Endothelial cell of umbilical vein (primary cell): ENCODE measurements around the gene LSP1. TPM values are rescaled to one million over a fixed set of nuclear protein-coding genes. Genes with fewer than 3 reads are reported as not detected.

Experiments used
- BruUV-seq: library from RNA; stranded (reverse); fragments of 400-500 nt; replicated peaks from 2 replicates; lab custom pipeline; 2021; lab: Mats Ljungman, UMichigan
- CTCF ChIA-PET: fragments of 300-600, 350-600 bp; sonication (Branson Sonifier 250); formaldehyde crosslinking; loops from one replicate; lab custom pipeline; 2021; ENCODE audit warnings: antibody characterized with exemption, inconsistent platforms; lab: Charles Lee
- POLR2A ChIA-PET: fragments of 300-600, 350-600 bp; sonication (Branson Sonifier 250); formaldehyde crosslinking; loops from one replicate; lab custom pipeline; 2021; ENCODE audit warnings: antibody characterized with exemption, inconsistent platforms; lab: Charles Lee
- DNase-seq: peaks from one replicate; pipeline ENCODE4 v3.0.0-alpha.2; 2011; ENCODE audit warnings: low read depth, low spot score
- FAIRE-seq: peaks from 2 replicates; lab custom pipeline; 2011; peaks lifted over from hg19 to GRCh38; lab: Jason Lieb, UNC
- H2AFZ ChIP-seq: 2 replicates; pipeline ENCODE4 v1.6.0; 2012; ENCODE audit warnings: low read depth, low read length, control low read depth, inconsistent platforms
- H3K27ac ChIP-seq: 2 replicates; pipeline ENCODE4 v1.5.1; 2011; ENCODE audit warnings: low read depth, mild to moderate bottlenecking, control low read depth, low read length, moderate library complexity; ENCODE audit not compliant: insufficient read depth
- H3K27me3 ChIP-seq, 2 experiments: 2 replicates each; pipeline versions ENCODE4 v1.6.0 to v1.6.1; 2011; ENCODE audit warnings: low read length in 2 of 2, mixed read lengths in 1 of 2; ENCODE audit not compliant: control insufficient read depth in 2 of 2, insufficient read depth in 2 of 2
- H3K36me3 ChIP-seq, 2 experiments: 2 replicates in 1 of 2; 3 replicates in 1 of 2; pipeline ENCODE4 v1.5.1; 2011; ENCODE audit warnings: low read length in 2 of 2, mild to moderate bottlenecking in 1 of 2, moderate library complexity in 1 of 2; ENCODE audit not compliant: control insufficient read depth in 2 of 2, insufficient read depth in 2 of 2; ENCODE audit errors: extremely low read depth in 1 of 2
- H3K4me1 ChIP-seq: 3 replicates; pipeline ENCODE4 v1.5.1; 2011; ENCODE audit warnings: mild to moderate bottlenecking, low read length; ENCODE audit not compliant: control insufficient read depth, insufficient read depth; ENCODE audit errors: extremely low read depth
- H3K4me2 ChIP-seq: 2 replicates; pipeline ENCODE4 v1.6.1; 2011; ENCODE audit warnings: low read length, control low read depth, mixed read lengths; ENCODE audit not compliant: insufficient read depth
- H3K4me3 ChIP-seq, 3 experiments: fragments of 200-600 bp in 1 of 3; sonication (generic), shearing (Covaris generic) in 1 of 3; replicated peaks in 1 of 3; 2 replicates each; pipeline ENCODE4 v1.5.1; 2011 to 2016; ENCODE audit warnings: control low read depth in 3 of 3, low read length in 3 of 3, mild to moderate bottlenecking in 2 of 3, inconsistent platforms in 1 of 3, low read depth in 1 of 3, moderate library complexity in 1 of 3; ENCODE audit not compliant: insufficient read depth in 1 of 3
- H3K79me2 ChIP-seq: 2 replicates; pipeline ENCODE4 v1.6.0; 2012; ENCODE audit warnings: low read length, inconsistent platforms; ENCODE audit not compliant: control insufficient read depth, insufficient read depth
- H3K9ac ChIP-seq: replicated peaks from 2 replicates; pipeline ENCODE3; 2011; ENCODE audit warnings: low read length, control low read depth; ENCODE audit not compliant: insufficient read depth; ENCODE audit errors: extremely low read depth
- H3K9me1 ChIP-seq: replicated peaks from 3 replicates; pipeline ENCODE4 v1.6.0; 2011; ENCODE audit warnings: mild to moderate bottlenecking, low read length; ENCODE audit not compliant: control insufficient read depth, insufficient read depth; ENCODE audit errors: extremely low read depth
- H3K9me3 ChIP-seq: replicated peaks from 2 replicates; pipeline ENCODE4 v1.5.1; 2012; ENCODE audit warnings: low read length, inconsistent platforms; ENCODE audit not compliant: control insufficient read depth, insufficient read depth
- H4K20me1 ChIP-seq: replicated peaks from 2 replicates; pipeline ENCODE3; 2011; ENCODE audit warnings: mild to moderate bottlenecking, low read length; ENCODE audit not compliant: control insufficient read depth, insufficient read depth; ENCODE audit errors: extremely low read depth
- EZH2 ChIP-seq: IDR thresholded peaks from 2 replicates; pipeline ENCODE4 v1.6.1; 2012; ENCODE audit warnings: borderline replicate concordance, low read depth, mild to moderate bottlenecking, moderate library complexity, low read length, inconsistent platforms; ENCODE audit not compliant: severe bottlenecking
- FOS ChIP-seq: IDR thresholded peaks from 2 replicates; pipeline ENCODE4 v1.6.1; 2011; ENCODE audit warnings: mild to moderate bottlenecking, low read length, moderate library complexity, borderline replicate concordance; ENCODE audit not compliant: insufficient read depth
- GATA2 ChIP-seq: IDR thresholded peaks from 2 replicates; pipeline ENCODE4 v1.7.0; 2011; ENCODE audit warnings: low read depth, mild to moderate bottlenecking, moderate library complexity, mixed read lengths, low read length; ENCODE audit not compliant: insufficient read length, insufficient read depth
- JUN ChIP-seq: IDR thresholded peaks from 2 replicates; pipeline ENCODE4 v1.6.1; 2011; ENCODE audit warnings: borderline replicate concordance, low read depth; ENCODE audit not compliant: insufficient read length, insufficient read depth
- MYC ChIP-seq: IDR thresholded peaks from one replicate; pipeline ENCODE4 v1.6.1; 2011; ENCODE audit warnings: mild to moderate bottlenecking, low read depth, low read length
- POLR2A ChIP-seq: IDR thresholded peaks from 2 replicates; pipeline ENCODE4 v1.6.1; 2012; ENCODE audit warnings: low read depth, mild to moderate bottlenecking, control low read depth, low read length
- POLR2AphosphoS5 ChIP-seq: IDR thresholded peaks from 2 replicates; pipeline ENCODE4 v1.6.1; 2012; ENCODE audit warnings: low read depth, mild to moderate bottlenecking, control low read depth, low read length, moderate library complexity; ENCODE audit not compliant: insufficient read depth
- dilution Hi-C: fragments of 300-500 bp; cut with MboI; formaldehyde crosslinking; loops from one replicate; pipeline ENCODE4 v1.15.0; 2019; ENCODE audit warnings: low sequenced_read_pairs; ENCODE audit not compliant: extremely low pct_ligation_motif_present
- intact Hi-C: fragments of 100-400 bp; cut with micrococcal nuclease; formaldehyde crosslinking; loops from one replicate; pipeline ENCODE4 v1.10.0; 2022
- polyA plus RNA-seq, 4 experiments: library from polyadenylated mRNA; depleted of rRNA in 3 of 4; stranded (reverse) in 3 of 4; unstranded in 1 of 4; fragments of >200 nt; gene quantifications; 2 replicates each; pipeline versions ENCODE4 v1.2.1 to v1.2.3, GENCODE V29; 2011 to 2012; ENCODE audit warnings: missing spikeins in 1 of 4
- total RNA-seq: library from RNA; stranded (reverse); gene quantifications from 2 replicates; pipeline ENCODE4 v1.2.3, GENCODE V29; 2021
- TF ChIP-seq, protein P1 (sequence below): IDR thresholded peaks from 2 replicates; pipeline ENCODE4 v1.6.1; 2011; ENCODE audit not compliant: insufficient read depth, insufficient read length
- TF ChIP-seq, protein P2 (sequence below), 2 donors: IDR thresholded peaks; 1 replicate in 1 of 2; 2 replicates in 1 of 2; pipeline ENCODE4 v1.5.1; 2011; ENCODE audit warnings: low read length in 2 of 2, mild to moderate bottlenecking in 2 of 2, moderate library complexity in 2 of 2, control low read depth in 1 of 2, inconsistent platforms in 1 of 2, low read depth in 1 of 2; ENCODE audit not compliant: insufficient read depth in 1 of 2; ENCODE audit errors: extremely low read depth in 1 of 2

LSP1 gene
- total and polyA plus RNA-seq, 2 donors (not counting 3 experiments of a cell fraction or from before 2014, with no cell fraction given) = not detected

DNA sequence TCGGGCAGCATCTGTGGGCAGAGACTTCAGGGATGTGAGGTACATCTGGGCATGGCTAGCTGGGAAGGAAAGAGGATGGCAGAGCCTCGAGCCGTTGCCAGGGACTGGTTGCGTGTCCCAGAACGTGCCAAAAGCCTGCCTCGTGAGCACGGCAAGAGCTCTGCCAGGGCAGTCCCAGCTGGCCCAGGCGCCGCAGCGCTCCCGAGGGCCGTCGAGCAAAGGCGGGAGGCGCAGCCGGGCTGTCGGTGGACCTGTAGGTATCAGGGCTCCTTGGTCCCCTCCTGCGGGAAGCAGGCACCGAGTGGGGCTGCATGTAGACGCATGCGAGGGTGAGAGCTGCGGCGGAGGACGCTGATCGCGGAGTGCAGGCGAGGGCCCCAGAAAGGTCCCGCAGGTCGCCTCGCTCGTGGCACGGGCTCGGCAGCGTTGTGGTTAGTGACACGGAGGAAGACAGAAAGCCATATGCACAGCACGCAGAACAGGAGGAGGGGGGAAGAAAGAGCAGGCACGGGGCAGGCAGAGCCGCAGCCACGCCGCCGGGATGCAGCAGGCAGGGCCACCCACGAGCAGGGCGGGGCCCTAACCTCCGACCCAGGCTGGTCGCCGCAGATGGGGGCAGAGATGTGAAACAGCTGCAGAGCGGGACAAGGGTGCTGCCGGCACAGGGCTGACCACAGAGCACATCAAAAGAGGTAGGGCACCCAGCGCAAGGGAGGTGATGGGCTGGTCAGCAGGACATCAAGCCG, 18.0 kb downstream of the LSP1 start:
- DNase-seq = no peak
- no peak overlapping the region for H3K4me3 ChIP-seq
- no peaks in the 10 kb centered on the region for H3K9me1 ChIP-seq
- intact Hi-C loops = no loop called here
- no peaks in the 10 kb centered on the region for H3K9me3 ChIP-seq
- H3K27ac ChIP-seq = no peak overlapping the region
- peaks cover 0 to 3% of the 10 kb centered on the region in 2 experiments for H3K27me3 ChIP-seq
- H4K20me1 ChIP-seq = no peaks in the 10 kb centered on the region
- dilution Hi-C loops = no loop called here
- H3K4me1 ChIP-seq = no peaks in the 10 kb centered on the region
- no peaks in the 10 kb centered on the region for H3K36me3 ChIP-seq
- POLR2A ChIA-PET = no interaction called here
- no peak overlapping the region for H2AFZ ChIP-seq
- TF ChIP-seq MYC = no peak
- TF ChIP-seq FOS = no peak
- TF ChIP-seq, protein P1, sequence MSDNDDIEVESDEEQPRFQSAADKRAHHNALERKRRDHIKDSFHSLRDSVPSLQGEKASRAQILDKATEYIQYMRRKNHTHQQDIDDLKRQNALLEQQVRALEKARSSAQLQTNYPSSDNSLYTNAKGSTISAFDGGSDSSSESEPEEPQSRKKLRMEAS = no peak
- no peak for TF ChIP-seq JUN
- TF ChIP-seq GATA2 = no peak
- TF ChIP-seq EZH2 = no peak
- TF ChIP-seq POLR2A = no peak
- TF ChIP-seq, protein P2, sequence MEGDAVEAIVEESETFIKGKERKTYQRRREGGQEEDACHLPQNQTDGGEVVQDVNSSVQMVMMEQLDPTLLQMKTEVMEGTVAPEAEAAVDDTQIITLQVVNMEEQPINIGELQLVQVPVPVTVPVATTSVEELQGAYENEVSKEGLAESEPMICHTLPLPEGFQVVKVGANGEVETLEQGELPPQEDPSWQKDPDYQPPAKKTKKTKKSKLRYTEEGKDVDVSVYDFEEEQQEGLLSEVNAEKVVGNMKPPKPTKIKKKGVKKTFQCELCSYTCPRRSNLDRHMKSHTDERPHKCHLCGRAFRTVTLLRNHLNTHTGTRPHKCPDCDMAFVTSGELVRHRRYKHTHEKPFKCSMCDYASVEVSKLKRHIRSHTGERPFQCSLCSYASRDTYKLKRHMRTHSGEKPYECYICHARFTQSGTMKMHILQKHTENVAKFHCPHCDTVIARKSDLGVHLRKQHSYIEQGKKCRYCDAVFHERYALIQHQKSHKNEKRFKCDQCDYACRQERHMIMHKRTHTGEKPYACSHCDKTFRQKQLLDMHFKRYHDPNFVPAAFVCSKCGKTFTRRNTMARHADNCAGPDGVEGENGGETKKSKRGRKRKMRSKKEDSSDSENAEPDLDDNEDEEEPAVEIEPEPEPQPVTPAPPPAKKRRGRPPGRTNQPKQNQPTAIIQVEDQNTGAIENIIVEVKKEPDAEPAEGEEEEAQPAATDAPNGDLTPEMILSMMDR (IDR thresholded peaks at IDR 0.05; ENCODE audit: extremely low read depth in 1 of 2, insufficient read depth in 1 of 2, low read depth in 1 of 2, low read length in 2 of 2) = no peak
- TF ChIP-seq POLR2AphosphoS5 = no peak
- no peak overlapping the region for H3K9ac ChIP-seq
- CTCF ChIA-PET = interaction anchor here (1.1 to 3.2 kb wide), 4 partner anchors 12 to 280 kb away, joined by 3 to 11 read pairs (median 6); no protein-coding TSS in a partner anchor
- H3K4me2 ChIP-seq = no peak overlapping the region
- no peaks in the 10 kb centered on the region for H3K79me2 ChIP-seq
- BruUV-seq = no TSS peak
- FAIRE-seq = no peak
